ENCODE data around the gene RIPOR2.

DNA sequence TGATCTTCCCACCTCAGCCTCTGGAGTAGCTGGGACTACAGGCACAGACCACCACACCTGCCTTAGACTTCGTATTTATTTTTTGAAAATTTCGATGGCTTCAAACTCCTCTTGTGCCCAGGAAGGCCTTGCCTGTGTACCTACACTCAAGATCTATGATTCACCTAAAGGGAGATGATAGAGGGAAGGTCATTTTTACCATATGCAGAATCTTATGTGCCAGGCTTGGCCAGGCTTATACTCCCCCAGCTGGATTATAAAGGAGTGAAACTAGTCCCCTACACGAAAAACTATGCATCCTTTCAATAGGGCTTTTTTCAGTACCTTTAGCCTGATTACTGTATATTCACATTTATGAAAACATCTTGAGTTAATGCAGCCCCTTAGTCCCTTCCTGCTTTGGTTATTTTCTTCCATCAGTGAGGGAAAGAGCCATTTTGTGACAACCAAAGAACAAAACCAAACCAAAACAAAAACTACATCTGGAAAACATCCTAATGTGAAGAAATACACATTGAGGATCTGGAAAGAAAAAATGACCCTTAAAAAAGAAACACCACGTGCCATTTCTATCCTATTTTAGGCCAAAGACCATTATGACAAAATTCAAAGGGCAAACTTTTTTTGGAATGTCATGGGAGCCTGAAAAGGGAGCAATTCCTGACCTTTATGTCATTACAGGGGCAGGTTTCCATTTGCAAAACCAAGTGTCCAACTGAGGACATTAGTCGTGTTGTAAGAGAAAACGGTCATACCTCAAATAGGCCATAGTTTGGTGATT lies 34.7 kb downstream of the RIPOR2 start:
- no peak for TF ChIP-seq POLR2A (IDR thresholded peaks at IDR 0.05)
- peak in 1 of 3 donors; percentile 6 for TF ChIP-seq POLR2AphosphoS5 (IDR thresholded peaks at IDR 0.05)

Measured in stomach (tissue), 4 donors.